Measurements from ENCODE around the gene ALG6.

- no peak for TF ChIP-seq EP300 (IDR thresholded peaks at IDR 0.05; ENCODE audit: low read depth in 2 of 2, low read length in 2 of 2)
- no peak for TF ChIP-seq EP300 (CRISPR knock-in tag; IDR thresholded peaks at IDR 0.05; ENCODE audit: borderline replicate concordance)
- TF ChIP-seq, protein P1, sequence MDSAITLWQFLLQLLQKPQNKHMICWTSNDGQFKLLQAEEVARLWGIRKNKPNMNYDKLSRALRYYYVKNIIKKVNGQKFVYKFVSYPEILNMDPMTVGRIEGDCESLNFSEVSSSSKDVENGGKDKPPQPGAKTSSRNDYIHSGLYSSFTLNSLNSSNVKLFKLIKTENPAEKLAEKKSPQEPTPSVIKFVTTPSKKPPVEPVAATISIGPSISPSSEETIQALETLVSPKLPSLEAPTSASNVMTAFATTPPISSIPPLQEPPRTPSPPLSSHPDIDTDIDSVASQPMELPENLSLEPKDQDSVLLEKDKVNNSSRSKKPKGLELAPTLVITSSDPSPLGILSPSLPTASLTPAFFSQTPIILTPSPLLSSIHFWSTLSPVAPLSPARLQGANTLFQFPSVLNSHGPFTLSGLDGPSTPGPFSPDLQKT (CRISPR knock-in tag; IDR thresholded peaks at IDR 0.05; ENCODE audit: borderline replicate concordance), result no peak
Observed at GRCh38 chr1:63321066-63321784, 46.2 kb upstream of the ALG6 start.
